ENCODE measurements around the gene VPS26B.
"Not testable (repeated sequence)": the region's sequence is repeated elsewhere in the genome, so short reads cannot be mapped to it uniquely, and the experiment has no call there.

The VPS26B gene

DNA sequence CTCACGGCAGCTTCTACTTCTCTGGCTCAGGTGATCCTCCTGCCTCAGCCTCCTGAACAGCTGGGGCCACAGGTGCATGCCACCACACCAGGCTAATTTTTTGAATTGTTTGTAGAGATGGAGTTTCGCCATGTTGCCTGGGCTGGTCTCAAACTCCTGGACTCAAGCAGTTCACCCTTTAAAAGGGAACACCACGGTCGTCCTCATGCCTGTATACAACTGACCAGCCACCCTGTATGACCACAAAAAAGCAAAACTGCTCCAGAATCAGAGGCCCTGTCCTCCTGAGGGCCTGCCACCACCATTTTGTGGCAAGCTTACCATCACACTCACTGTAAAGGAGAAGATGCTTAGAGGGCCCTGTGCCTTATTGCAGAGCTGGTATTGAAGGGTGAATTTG is 53.9 kb downstream of the VPS26B start:
- no peak overlapping the region for H3K4me3 ChIP-seq (ENCODE audit: low read depth, low read length)
- TF ChIP-seq, protein P1, sequence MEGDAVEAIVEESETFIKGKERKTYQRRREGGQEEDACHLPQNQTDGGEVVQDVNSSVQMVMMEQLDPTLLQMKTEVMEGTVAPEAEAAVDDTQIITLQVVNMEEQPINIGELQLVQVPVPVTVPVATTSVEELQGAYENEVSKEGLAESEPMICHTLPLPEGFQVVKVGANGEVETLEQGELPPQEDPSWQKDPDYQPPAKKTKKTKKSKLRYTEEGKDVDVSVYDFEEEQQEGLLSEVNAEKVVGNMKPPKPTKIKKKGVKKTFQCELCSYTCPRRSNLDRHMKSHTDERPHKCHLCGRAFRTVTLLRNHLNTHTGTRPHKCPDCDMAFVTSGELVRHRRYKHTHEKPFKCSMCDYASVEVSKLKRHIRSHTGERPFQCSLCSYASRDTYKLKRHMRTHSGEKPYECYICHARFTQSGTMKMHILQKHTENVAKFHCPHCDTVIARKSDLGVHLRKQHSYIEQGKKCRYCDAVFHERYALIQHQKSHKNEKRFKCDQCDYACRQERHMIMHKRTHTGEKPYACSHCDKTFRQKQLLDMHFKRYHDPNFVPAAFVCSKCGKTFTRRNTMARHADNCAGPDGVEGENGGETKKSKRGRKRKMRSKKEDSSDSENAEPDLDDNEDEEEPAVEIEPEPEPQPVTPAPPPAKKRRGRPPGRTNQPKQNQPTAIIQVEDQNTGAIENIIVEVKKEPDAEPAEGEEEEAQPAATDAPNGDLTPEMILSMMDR (conservative IDR thresholded peaks at IDR 0.05; ENCODE audit: low read depth, low read length) = no peak
- no peak for DNase-seq (ENCODE audit: low read depth)

DNA sequence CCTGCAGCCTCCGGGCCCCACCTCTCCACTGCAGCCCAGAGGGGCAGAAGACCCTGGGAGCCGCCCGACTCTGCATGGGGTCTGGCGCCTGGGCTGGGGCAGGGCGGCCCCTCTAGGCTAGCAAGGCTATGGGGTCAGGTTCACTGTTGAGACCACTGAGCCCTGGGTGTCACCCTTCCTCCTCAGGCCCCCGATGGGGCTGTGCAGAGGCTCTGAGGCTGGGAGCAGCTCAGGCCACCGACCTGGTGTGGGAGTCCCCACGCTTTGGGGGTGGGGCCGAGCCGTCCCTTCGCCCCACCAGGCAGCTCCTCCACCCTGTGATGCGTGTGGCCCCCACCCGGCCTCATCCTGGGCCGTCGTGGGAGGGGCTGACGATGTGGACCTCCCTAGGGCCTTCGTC is 57.2 kb downstream of the VPS26B start:
- not testable (repeated sequence) for DNase-seq (ENCODE audit: low read depth); H3K4me3 ChIP-seq (ENCODE audit: low read depth, low read length)

DNA sequence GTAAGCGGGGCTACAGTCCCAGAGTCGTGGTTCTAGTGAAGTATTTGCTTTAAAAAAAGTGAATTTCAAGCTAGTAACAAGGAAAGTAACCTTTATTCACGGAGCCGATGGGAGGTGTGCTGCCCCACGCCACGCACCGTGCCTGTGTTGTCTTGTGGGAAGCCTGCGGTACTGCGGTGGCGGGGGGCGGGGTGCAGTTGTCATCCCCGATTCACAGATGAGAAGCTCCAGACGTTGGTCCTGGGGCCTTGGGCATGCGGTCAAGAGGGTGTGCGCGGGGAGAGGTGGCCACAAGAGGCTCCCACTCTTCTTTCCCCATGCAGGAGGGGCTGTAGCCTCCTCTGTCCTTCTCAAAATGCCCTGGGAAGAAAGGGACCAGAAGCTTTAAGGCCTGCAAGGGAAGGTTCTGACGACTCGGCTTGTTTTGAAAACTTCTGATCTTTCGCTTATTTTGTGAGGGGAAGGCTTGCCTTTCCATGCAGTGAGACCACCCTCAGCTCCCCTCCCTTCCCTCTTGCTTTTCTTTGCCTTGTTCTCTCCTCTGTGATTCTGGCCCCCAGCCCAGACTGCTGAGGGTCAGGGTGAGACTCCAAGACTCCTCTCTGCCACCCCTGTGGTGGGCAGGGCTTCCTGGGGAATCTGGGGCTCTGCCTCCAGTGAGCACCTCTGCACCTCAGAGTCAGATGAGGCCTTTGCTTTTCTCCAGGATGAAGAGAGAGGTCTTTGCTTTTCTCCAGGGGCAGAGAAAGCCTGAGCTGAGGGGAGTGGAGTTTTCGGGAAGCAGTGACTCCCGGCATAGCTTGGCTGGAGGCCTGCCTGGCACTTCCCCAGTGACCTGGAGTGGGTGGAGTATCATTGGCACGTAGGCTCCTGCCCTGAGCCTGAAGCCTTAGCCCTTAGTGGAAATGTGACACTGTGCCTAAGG is 57.9 kb downstream of the VPS26B start:
- H3K4me3 ChIP-seq (ENCODE audit: low read depth, low read length) = no peak overlapping the region
- TF ChIP-seq, protein P1 (conservative IDR thresholded peaks at IDR 0.05; ENCODE audit: low read depth, low read length) = no peak
- DNase-seq (ENCODE audit: low read depth) = no peak

DNA sequence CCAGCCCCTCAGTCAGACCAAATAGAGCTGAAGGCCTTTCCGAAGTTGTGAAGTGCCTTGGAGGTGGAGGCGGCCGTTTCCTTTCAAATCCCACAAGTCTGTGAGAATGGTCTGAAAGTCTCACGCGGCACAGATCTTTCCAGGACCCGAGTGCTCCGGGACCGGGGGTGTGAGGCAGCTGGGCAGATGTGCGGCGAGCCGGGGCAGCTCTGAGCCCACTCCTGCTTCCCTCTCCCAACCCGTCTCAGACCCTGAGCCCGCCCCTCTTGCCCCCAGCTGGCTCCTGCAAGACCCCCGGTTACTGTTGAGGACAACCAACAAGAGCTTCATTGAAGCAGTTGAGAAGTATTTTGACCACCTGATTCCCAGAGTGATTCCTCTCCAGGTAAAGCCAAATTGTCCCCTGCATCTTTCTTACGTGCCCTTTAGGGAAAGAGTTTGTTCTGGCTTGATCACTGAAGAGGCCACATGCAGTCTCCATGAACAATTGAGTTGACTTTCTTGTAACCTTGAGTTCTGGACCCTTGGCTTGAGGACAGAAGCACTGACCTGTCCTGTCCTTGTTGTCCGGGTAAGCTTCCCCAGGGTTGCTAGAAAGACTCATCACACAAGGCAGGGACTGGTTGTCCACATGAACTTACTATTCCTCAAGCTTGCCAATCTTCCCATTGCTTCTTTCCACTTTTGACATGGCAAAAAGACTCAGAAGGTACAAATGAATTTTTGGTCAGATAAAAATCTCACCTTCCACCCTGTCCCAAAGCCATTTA is 59.2 kb downstream of the VPS26B start:
- TF ChIP-seq, protein P1 (conservative IDR thresholded peaks at IDR 0.05; ENCODE audit: low read depth, low read length) = no peak
- H3K4me3 ChIP-seq (ENCODE audit: low read depth, low read length) = no peak overlapping the region

DNA sequence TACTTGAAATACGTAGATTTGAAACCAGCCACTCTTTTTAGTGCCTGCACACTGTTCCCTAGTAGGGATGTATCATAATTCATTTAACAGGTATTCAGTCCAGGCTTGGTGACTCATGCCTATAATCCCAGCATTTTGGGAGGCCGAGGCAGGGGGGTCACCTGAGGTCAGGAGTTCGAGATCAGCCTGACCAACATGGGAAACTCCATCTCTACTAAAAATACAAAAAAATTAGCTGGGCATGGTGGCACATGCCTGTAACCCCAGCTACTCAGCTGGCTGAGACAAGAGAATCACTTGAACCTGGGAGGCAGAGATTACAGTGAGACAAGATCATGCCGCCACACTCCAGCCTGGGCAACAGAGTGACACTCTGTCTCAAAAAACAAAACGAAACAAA is 59.9 kb downstream of the VPS26B start:
- DNase-seq (ENCODE audit: low read depth); H3K4me3 ChIP-seq (ENCODE audit: low read depth, low read length): not testable (repeated sequence)

More for the DNA sequence above, 59.2 kb downstream of the VPS26B start:
- no peak for DNase-seq (ENCODE audit: low read depth)

DNA sequence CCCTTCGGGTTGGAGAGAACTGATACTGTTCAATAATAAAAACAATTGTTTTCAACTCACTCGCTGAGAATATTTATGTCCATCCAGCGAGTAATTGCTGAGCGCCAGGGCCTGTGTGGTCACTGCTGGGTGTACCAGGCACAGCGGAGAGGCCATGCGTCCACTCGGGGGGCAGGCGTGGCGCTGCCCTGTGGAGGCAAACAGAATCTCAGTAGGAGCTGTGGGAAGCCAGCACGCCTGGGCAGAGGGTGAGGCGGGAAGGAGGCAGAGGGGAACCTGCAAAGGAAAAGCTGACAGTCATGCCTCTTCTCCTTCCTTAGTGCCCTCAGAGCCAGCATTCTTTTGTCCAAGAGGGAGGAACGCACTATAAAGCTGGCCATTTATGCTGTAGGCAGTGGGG is 63.1 kb downstream of the VPS26B start:
- TF ChIP-seq, protein P1 (conservative IDR thresholded peaks at IDR 0.05; ENCODE audit: low read depth, low read length) = no peak
- DNase-seq (ENCODE audit: low read depth) = no peak
- no peak overlapping the region for H3K4me3 ChIP-seq (ENCODE audit: low read depth, low read length)

DNA sequence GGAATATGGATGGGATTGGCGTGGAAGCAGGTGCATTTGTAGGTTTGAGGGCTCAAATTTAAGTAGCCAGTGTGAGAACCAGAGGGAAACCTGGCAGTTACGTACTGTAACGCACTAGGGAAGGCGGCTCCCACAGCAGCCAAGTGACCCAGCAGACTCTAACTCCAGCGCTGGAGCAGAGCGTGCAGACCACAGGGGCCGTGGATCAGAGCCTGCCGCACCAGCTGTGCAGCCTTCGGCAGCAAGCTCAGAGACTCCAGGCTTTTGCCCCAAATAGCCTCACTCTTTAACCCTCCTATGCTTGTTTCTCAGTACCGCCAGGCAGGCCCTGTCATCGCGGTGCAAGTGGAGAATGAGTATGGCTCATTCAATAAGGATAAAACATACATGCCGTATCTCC is 64.0 kb downstream of the VPS26B start:
- no peak overlapping the region for H3K4me3 ChIP-seq (ENCODE audit: low read depth, low read length)
- TF ChIP-seq, protein P1 (conservative IDR thresholded peaks at IDR 0.05; ENCODE audit: low read depth, low read length) = no peak
- no peak for DNase-seq (ENCODE audit: low read depth)

Data from choroid plexus epithelial cell (primary cell).